H1 (cell line): ENCODE measurements around the gene LMX1B. TPM values are rescaled to one million over a fixed set of nuclear protein-coding genes. Genes with fewer than 3 reads are reported as not detected.

Experiments used
- CBX8 ChIP-seq: fragments of 300-800, 300-1000 bp; sonication (generic); IDR thresholded peaks from 2 replicates; pipeline ENCODE4 v1.7.1; 2016; ENCODE audit warnings: low read depth, low read length, borderline replicate concordance
- EZH2 ChIP-seq: fragments of 200-600 bp; sonication (generic); IDR thresholded peaks from 2 replicates; pipeline ENCODE4 v1.7.1; 2012; ENCODE audit warnings: low read depth, mild to moderate bottlenecking, moderate library complexity, low read length, inconsistent platforms; ENCODE audit not compliant: severe bottlenecking
- polyA plus RNA-seq, 7 experiments: library from polyadenylated mRNA; depleted of rRNA in 3 of 7; stranded (reverse) in 5 of 7; unstranded in 2 of 7; fragments of >200 nt in 5 of 7; fragments of 200-250 nt in 2 of 7; gene quantifications; 1 replicate in 5 of 7; 2 replicates in 1 of 7; 4 replicates in 1 of 7; pipeline versions ENCODE4 v1.2.1 to v1.2.3, GENCODE V29; 2011 to 2013; ENCODE audit warnings: missing spikeins in 2 of 7, mixed read lengths in 2 of 7
- total RNA-seq: library from RNA; stranded (reverse); fragmentation: NEBNext Ultra II Directional; extraction: Animal tissue kit (Norgen Biotek cat#: 25700); gene quantifications from 2 replicates; pipeline ENCODE4 v1.2.1, GENCODE V29; 2021

LMX1B gene
- total and polyA plus RNA-seq, 2 of the 8 experiments (the other 6 are each of a cell fraction or from before 2014, with no cell fraction given), result 0.09 to 0.37 TPM

DNA sequence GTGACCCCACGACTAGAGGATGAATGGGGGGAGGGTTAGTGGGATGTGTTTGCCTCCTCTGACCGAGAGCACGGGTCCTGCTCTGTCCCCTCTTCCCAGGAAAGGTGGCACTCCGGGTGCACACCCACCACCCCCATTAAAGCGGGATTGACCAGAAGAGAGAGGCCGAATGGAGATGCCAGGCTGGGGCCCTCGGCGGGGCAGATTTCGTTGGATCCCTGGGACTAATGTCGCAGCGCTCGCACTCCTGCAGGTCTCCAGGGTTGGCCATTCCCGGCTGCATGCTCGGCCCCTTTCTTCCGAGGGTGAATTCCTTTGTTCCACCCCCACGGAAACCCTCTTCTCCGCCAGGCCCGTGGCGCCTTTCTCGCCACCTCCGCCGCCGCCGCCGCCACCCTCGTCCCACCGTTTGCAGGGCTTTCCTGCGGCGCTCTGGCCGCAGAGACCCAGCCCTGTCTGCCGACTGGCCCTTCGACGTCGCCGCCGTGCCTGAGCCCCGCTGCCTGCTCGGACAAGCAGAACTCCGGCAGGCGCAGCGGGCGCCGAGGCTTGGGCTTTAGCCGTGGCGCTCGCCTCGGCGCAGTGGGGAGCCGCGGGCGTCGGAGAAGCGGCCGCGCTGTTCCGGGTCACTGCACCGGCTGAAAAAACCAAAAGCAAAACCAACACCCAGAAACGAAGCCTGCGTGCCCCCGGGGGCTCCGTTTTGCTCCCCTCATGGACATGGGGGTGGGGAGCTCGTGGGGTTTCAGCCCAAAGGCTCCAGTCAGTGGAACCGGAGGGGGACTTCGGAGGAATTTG is 11.8 kb downstream of the LMX1B start (continued):
- peak; percentile 88 for TF ChIP-seq EZH2
- TF ChIP-seq CBX8, result peak; percentile 98; the same call in 1 of the 2 replicates
- TF ChIP-seq, all 59 proteins: peak for 5
